T-cell (primary cell): ENCODE data around the gene MAGEA1. TPM values are rescaled to one million over a fixed set of nuclear protein-coding genes. Genes with fewer than 3 reads are reported as not detected.
"Not testable (repeated sequence)": the region's sequence is repeated elsewhere in the genome, so short reads cannot be mapped to it uniquely, and the experiment has no call there.

Experiments
- ATAC-seq, 4 experiments: fragments of 200-7000 bp in 3 of 4; fragments of 150-1000 bp in 1 of 4; cut with Tn5 transposase; replicated peaks in 1 of 4; 1 replicate in 3 of 4; 2 replicates in 1 of 4; pipeline ENCODE4 v1.10.0; 2021; ENCODE audit warnings: moderate library complexity in 3 of 4, mild to moderate bottlenecking in 2 of 4, moderate number of reproducible peaks in 1 of 4
- CTCF ChIA-PET, 2 donors: fragments of 300-600 bp; sonication (Branson Sonifier 250); formaldehyde crosslinking; loops; one replicate each; lab custom pipeline; 2022; ENCODE audit warnings: antibody characterized with exemption in 2 of 2; lab: Charles Lee
- POLR2A ChIA-PET, 2 donors: fragments of 300-600 bp; sonication (Branson Sonifier 250); formaldehyde crosslinking; loops; one replicate each; lab custom pipeline; 2022; ENCODE audit warnings: antibody characterized with exemption in 2 of 2; lab: Charles Lee
- DNase-seq, 35 experiments: peaks; one replicate each; pipeline versions ENCODE4 v3.0.0 to v3.0.0-alpha.2; 2013 to 2023
- H3K27ac ChIP-seq: one replicate; pipeline ENCODE4 v1.5.1; 2013; ENCODE audit warnings: low read length
- H3K27me3 ChIP-seq, 2 experiments: replicated peaks in 1 of 2; 1 replicate in 1 of 2; 2 replicates in 1 of 2; pipeline versions ENCODE4 v1.6.1 to v1.7.0; 2013; ENCODE audit warnings: low read length in 1 of 2, mixed read lengths in 1 of 2; ENCODE audit not compliant: control insufficient read depth in 2 of 2, insufficient read depth in 2 of 2; ENCODE audit errors: extremely low read depth in 1 of 2
- H3K36me3 ChIP-seq, 2 donors: 1 replicate in 1 of 2; 2 replicates in 1 of 2; pipeline versions ENCODE4 v1.6.1 to v1.7.0; 2013; ENCODE audit warnings: low read length in 1 of 2; ENCODE audit not compliant: control insufficient read depth in 2 of 2, insufficient read depth in 1 of 2; ENCODE audit errors: extremely low read depth in 1 of 2
- H3K4me1 ChIP-seq, 2 experiments: 1 replicate in 1 of 2; 2 replicates in 1 of 2; pipeline versions ENCODE4 v1.6.1 to v1.7.0; 2013; ENCODE audit warnings: low read length in 2 of 2, mixed read lengths in 1 of 2; ENCODE audit not compliant: insufficient read depth in 2 of 2, control insufficient read depth in 1 of 2; ENCODE audit errors: extremely low read depth in 1 of 2
- H3K4me3 ChIP-seq, 2 donors: 1 replicate in 1 of 2; 2 replicates in 1 of 2; pipeline versions ENCODE4 v1.5.1 to v1.7.0; 2013; ENCODE audit warnings: mild to moderate bottlenecking in 2 of 2, low read length in 1 of 2, moderate library complexity in 1 of 2; ENCODE audit not compliant: control insufficient read depth in 1 of 2; ENCODE audit errors: extremely low read depth in 1 of 2
- H3K9me3 ChIP-seq: 2 replicates; pipeline ENCODE4 v1.7.0; 2013
- H3K27ac Mint-ChIP-seq, 2 donors: one replicate each; pipeline ENCODE4 v1.8.0; 2020 to 2021; ENCODE audit warnings: mild to moderate bottlenecking in 2 of 2, mixed read lengths in 2 of 2
- H3K27me3 Mint-ChIP-seq, 2 donors: one replicate each; pipeline ENCODE4 v1.8.0; 2021 to 2022; ENCODE audit warnings: mixed read lengths in 2 of 2
- H3K36me3 Mint-ChIP-seq: one replicate; pipeline ENCODE4 v1.8.0; 2021; ENCODE audit warnings: mixed read lengths
- H3K4me1 Mint-ChIP-seq, 3 donors: one replicate each; pipeline ENCODE4 v1.8.0; 2020 to 2022; ENCODE audit warnings: mixed read lengths in 3 of 3, mild to moderate bottlenecking in 1 of 3
- H3K4me3 Mint-ChIP-seq, 3 donors: one replicate each; pipeline ENCODE4 v1.8.0; 2020 to 2022; ENCODE audit warnings: mild to moderate bottlenecking in 3 of 3, mixed read lengths in 3 of 3, moderate library complexity in 3 of 3
- H3K9me3 Mint-ChIP-seq, 3 donors: one replicate each; pipeline ENCODE4 v1.8.0; 2020 to 2022; ENCODE audit warnings: mixed read lengths in 3 of 3
- WGBS: methylation state at CpG from one replicate; pipeline ENCODE4 v1.1.5; 2013; ENCODE audit warnings: missing lambda C conversion rate; ENCODE audit not compliant: insufficient coverage; 5-methylcytosine and 5-hydroxymethylcytosine counted together
- total RNA-seq, 35 experiments: library from RNA in 6 of 35; stranded (reverse) in 6 of 35; fragments of 120-200 nt in 1 of 35; gene quantifications; one replicate each; pipeline versions ENCODE4 v1.2.1 to v1.2.4 and lab custom pipeline; 2013 to 2026

MAGEA1 gene
- total RNA-seq, 5 donors from 2014 or later (not counting 1 experiment from before 2014, with no cell fraction given) = not detected

DNA sequence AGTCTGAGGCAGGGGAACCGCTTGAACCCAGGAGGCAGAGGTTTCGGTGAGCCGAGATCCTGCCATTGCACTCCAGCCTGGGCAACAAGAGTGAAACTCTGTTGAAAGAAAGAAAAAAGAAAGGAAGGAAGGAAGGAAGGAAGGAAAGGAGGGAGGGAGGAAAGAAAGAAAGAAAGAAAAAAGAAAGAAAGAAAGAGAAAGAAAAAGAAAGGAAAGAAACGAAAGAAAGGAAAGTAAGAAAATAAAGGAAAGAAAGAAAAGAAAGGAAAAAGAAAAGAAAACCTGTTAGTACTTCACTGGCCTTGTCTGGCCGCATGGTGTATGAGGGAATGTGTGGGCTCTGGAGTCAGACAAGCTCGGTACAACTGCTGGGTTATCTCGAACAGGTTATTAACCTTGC, 20.8 kb upstream of the MAGEA1 start:
- Histone ChIP-seq H3K27me3 (peaks cover 0 to 4% of the 10 kb centered on the region in 2 experiments), H3K4me3 (no peak overlapping the region), H3K27ac (no peak overlapping the region), H3K36me3 (no peaks in the 10 kb centered on the region), H3K4me1 (no peaks in the 10 kb centered on the region), H3K9me3 (no peaks in the 10 kb centered on the region)
- H3K27me3 Mint-ChIP-seq = peaks cover 8 to 37% of the 10 kb centered on the region in 2 donors
- no peak for ATAC-seq
- H3K4me3 Mint-ChIP-seq = no peak overlapping the region
- H3K27ac Mint-ChIP-seq = no peak overlapping the region
- DNase-seq = no peak
- no peaks in the 10 kb centered on the region for H3K9me3 Mint-ChIP-seq
- ChIA-PET POLR2A (no interaction called here), CTCF (no interaction called here)
- H3K36me3 Mint-ChIP-seq = no peaks in the 10 kb centered on the region
- 89% methylated on average over 2 of the region's 7 CpGs for WGBS
- H3K4me1 Mint-ChIP-seq = no peaks in the 10 kb centered on the region

DNA sequence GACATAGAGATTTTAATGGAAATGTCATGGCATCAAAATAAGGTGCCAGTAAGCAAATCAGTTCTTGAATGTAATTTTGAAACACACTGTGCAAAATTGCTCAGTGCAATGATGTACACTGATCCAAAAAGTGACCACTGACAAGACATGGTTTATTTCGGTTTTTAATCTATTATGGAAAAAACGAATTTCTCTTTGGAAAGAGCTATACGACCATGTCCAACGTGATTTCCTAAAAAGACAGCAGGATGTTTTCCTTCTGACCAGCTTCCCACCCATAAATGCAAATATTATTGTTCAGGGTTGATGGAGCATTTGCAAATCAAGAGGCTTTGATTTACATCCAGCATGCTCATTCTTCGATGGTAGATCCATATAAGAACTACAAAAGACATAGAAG, 17.1 kb upstream of the MAGEA1 start:
- ChIA-PET POLR2A (no interaction called here), CTCF (interaction anchor here in 1 of 2 donors (1.2 kb wide), 1 partner anchor 11 kb away, joined by 3 read pairs; no protein-coding TSS in a partner anchor)
- no peak overlapping the region for H3K27ac ChIP-seq
- no peaks in the 10 kb centered on the region for H3K9me3 ChIP-seq
- no peaks in the 10 kb centered on the region for H3K36me3 ChIP-seq
- ATAC-seq (no peak), DNase-seq (no peak)
- WGBS = no CpG with 5 or more reads among the region's 5 CpGs
- no peaks in the 10 kb centered on the region for H3K9me3 Mint-ChIP-seq
- H3K4me1 ChIP-seq = no peaks in the 10 kb centered on the region
- H3K4me1 Mint-ChIP-seq = no peaks in the 10 kb centered on the region
- no peak overlapping the region for H3K4me3 ChIP-seq
- no peaks in the 10 kb centered on the region for H3K36me3 Mint-ChIP-seq
- peaks cover 3 to 4% of the 10 kb centered on the region in 2 experiments for H3K27me3 ChIP-seq
- peaks cover 4 to 43% of the 10 kb centered on the region in 2 donors for H3K27me3 Mint-ChIP-seq
- H3K4me3 Mint-ChIP-seq = no peak overlapping the region
- no peak overlapping the region for H3K27ac Mint-ChIP-seq

DNA sequence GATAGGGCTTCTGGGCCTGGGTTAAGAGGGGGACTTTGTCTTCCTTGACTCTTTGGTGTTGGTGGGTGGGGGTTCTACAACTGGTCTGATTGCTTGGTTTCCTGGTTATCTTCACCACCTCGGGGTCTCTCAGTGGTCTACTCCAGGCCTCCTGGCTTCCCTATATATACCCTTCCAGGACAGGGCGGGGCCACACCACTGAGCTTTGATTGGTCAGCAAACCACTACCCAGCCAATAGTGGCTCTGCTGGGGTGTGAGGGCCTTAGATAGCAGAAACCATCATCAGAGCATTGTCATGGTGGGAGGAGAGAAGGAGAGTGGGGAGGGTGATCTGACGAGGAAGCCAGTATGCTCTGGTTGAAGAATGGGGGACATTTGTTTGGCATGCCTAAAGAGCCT, 14.4 kb upstream of the MAGEA1 start:
- WGBS = no CpG with 5 or more reads among the region's 3 CpGs
- POLR2A ChIA-PET = no interaction called here

DNA sequence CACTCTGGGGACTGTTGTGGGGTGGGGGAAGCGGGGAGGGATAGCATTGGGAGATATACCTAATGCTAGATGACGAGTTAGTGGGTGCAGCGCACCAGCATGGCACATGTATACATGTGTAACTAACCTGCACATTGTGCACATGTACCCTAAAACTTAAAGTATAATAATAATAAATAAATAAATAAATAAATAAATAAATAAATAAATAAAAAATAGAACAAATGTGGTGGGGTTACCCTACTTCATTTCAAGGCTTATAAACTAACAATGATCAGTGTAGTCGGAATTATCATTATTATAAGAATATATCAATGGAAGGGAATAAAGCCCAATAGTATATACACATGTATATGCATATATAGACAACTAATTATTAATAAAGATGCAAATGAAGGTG, 10.7 kb upstream of the MAGEA1 start:
- H3K4me3 Mint-ChIP-seq, H3K36me3 ChIP-seq, H3K4me1 ChIP-seq, H3K9me3 ChIP-seq, H3K27ac ChIP-seq, H3K4me1 Mint-ChIP-seq, H3K4me3 ChIP-seq, H3K36me3 Mint-ChIP-seq, H3K27me3 ChIP-seq, DNase-seq, H3K27ac Mint-ChIP-seq, H3K9me3 Mint-ChIP-seq, POLR2A ChIA-PET, ATAC-seq, CTCF ChIA-PET: not testable (repeated sequence)
- WGBS = no CpG with 5 or more reads among the region's 4 CpGs
- peaks cover 10 to 37% of the 10 kb centered on the region in 2 donors for H3K27me3 Mint-ChIP-seq

More for the DNA sequence above, 14.4 kb upstream of the MAGEA1 start:
- no peak for DNase-seq
- CTCF ChIA-PET = no interaction called here
- Mint-ChIP-seq H3K36me3 (no peaks in the 10 kb centered on the region), H3K9me3 (no peaks in the 10 kb centered on the region), H3K27me3 (peaks cover 6 to 33% of the 10 kb centered on the region in 2 donors), H3K27ac (no peak overlapping the region), H3K4me1 (no peaks in the 10 kb centered on the region), H3K4me3 (no peak overlapping the region)
- Histone ChIP-seq H3K4me1 (no peaks in the 10 kb centered on the region), H3K27ac (no peak overlapping the region), H3K36me3 (no peaks in the 10 kb centered on the region), H3K9me3 (no peaks in the 10 kb centered on the region), H3K27me3 (peaks cover 3 to 4% of the 10 kb centered on the region in 2 experiments), H3K4me3 (no peak overlapping the region)
- no peak for ATAC-seq

DNA sequence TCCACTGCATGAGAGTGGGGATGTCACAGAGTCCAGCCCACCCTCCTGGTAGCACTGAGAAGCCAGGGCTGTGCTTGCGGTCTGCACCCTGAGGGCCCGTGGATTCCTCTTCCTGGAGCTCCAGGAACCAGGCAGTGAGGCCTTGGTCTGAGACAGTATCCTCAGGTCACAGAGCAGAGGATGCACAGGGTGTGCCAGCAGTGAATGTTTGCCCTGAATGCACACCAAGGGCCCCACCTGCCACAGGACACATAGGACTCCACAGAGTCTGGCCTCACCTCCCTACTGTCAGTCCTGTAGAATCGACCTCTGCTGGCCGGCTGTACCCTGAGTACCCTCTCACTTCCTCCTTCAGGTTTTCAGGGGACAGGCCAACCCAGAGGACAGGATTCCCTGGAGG, 2.7 kb downstream of the MAGEA1 start:
- Histone ChIP-seq H3K4me3 (no peak overlapping the region), H3K4me1 (no peaks in the 10 kb centered on the region), H3K9me3 (no peaks in the 10 kb centered on the region), H3K36me3 (no peaks in the 10 kb centered on the region), H3K27me3 (peaks cover 0 to 6% of the 10 kb centered on the region in 2 experiments), H3K27ac (no peak overlapping the region)
- H3K4me1 Mint-ChIP-seq = no peaks in the 10 kb centered on the region
- POLR2A ChIA-PET = no interaction called here
- no peak overlapping the region for H3K27ac Mint-ChIP-seq
- H3K27me3 Mint-ChIP-seq = peaks cover 0 to 23% of the 10 kb centered on the region in 2 donors
- no peaks in the 10 kb centered on the region for H3K36me3 Mint-ChIP-seq
- H3K9me3 Mint-ChIP-seq = no peaks in the 10 kb centered on the region
- no peak for DNase-seq
- CTCF ChIA-PET = no interaction called here
- no peak for ATAC-seq
- H3K4me3 Mint-ChIP-seq = no peak overlapping the region
- WGBS = 75% methylated on average over 2 of the region's 4 CpGs

DNA sequence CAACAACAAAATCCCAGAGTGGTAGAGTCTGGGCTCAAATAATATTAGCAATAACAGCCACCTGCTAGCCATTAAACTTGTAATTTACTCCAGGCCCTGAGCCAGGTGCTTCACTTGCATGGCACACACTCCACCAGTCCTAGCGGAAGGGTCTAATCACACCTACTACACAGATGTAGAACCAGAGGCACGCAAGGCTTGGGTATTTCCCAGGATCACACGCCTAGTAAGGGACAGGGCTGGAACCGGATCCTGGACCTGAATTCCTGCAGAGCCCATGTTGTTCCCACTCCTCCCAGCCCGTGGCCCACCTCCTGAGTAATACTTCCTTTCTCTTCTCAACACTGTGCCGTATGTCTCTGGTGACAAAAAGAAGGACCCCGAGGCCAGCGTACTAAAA, 5.7 kb downstream of the MAGEA1 start:
- Mint-ChIP-seq H3K4me3 (no peak overlapping the region), H3K4me1 (no peaks in the 10 kb centered on the region), H3K27me3 (peaks cover 3 to 34% of the 10 kb centered on the region in 2 donors), H3K9me3 (no peaks in the 10 kb centered on the region), H3K27ac (no peak overlapping the region), H3K36me3 (no peaks in the 10 kb centered on the region)
- Histone ChIP-seq H3K27ac (no peak overlapping the region), H3K36me3 (no peaks in the 10 kb centered on the region), H3K4me3 (no peak overlapping the region), H3K4me1 (no peaks in the 10 kb centered on the region), H3K27me3 (peaks cover 0 to 12% of the 10 kb centered on the region in 2 experiments), H3K9me3 (no peaks in the 10 kb centered on the region)
- WGBS = 100% methylated on average over 2 of the region's 8 CpGs
- ATAC-seq = no peak
- no peak for DNase-seq
- CTCF ChIA-PET = no interaction called here
- POLR2A ChIA-PET = no interaction called here

DNA sequence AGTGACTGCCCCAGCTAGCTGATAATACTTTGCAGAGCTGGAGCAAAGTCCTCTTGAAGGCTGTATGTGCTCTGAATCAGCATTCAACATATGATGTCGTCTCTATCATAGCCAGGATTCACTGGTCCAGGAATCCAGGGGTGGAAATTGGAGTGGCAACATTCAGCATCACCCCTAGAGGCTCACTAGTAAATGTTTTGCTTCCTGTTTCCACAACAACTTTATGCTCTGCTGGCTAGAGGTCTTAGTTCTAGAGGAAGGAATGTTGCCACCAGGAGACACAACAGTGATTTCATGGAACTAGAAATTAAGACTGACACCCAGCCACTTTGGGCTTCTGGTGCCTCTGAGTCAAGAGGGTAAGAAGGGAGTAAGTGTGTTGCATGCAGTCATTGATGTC, 11.3 kb downstream of the MAGEA1 start:
- no CpG with 5 or more reads among the region's 1 CpG for WGBS

More for the DNA sequence above, 11.3 kb downstream of the MAGEA1 start:
- ATAC-seq (no peak), DNase-seq (no peak)
- H3K4me1 ChIP-seq = no peaks in the 10 kb centered on the region
- ChIA-PET POLR2A (no interaction called here), CTCF (no interaction called here)
- H3K36me3 ChIP-seq = no peaks in the 10 kb centered on the region
- no peaks in the 10 kb centered on the region for H3K9me3 ChIP-seq
- no peak overlapping the region for H3K4me3 ChIP-seq
- no peak overlapping the region for H3K27ac Mint-ChIP-seq
- peaks cover 22 to 56% of the 10 kb centered on the region in 2 donors for H3K27me3 Mint-ChIP-seq
- H3K27ac ChIP-seq = no peak overlapping the region
- peaks cover 0 to 6% of the 10 kb centered on the region in 2 experiments for H3K27me3 ChIP-seq
- H3K9me3 Mint-ChIP-seq = no peaks in the 10 kb centered on the region
- no peak overlapping the region for H3K4me3 Mint-ChIP-seq
- H3K36me3 Mint-ChIP-seq = no peaks in the 10 kb centered on the region
- no peaks in the 10 kb centered on the region for H3K4me1 Mint-ChIP-seq
